Neutrophil (primary cell): ENCODE data around the gene FPGS.

Experiments used
- H3K27ac ChIP-seq: fragments of 200-600 bp; sonication (generic); 2 replicates; pipeline ENCODE4 v1.5.1; 2016; ENCODE audit warnings: mild to moderate bottlenecking, moderate library complexity
- H3K27me3 ChIP-seq: fragments of 200-600 bp; sonication (generic); 2 replicates; pipeline ENCODE4 v1.6.0; 2016; ENCODE audit warnings: mild to moderate bottlenecking
- H3K36me3 ChIP-seq: fragments of 200-600 bp; sonication (generic); 2 replicates; pipeline ENCODE4 v1.5.1; 2017
- H3K4me1 ChIP-seq, 2 experiments: fragments of 200-600 bp in 1 of 2; sonication (generic) in 1 of 2; 1 replicate in 1 of 2; 2 replicates in 1 of 2; pipeline versions ENCODE4 v1.5.1 to v1.6.1; 2013 to 2016; ENCODE audit warnings: low read depth in 1 of 2, low read length in 1 of 2, mild to moderate bottlenecking in 1 of 2, moderate library complexity in 1 of 2; ENCODE audit not compliant: control insufficient read depth in 1 of 2, insufficient read depth in 1 of 2
- H3K4me3 ChIP-seq, 2 experiments: fragments of 200-600 bp in 1 of 2; sonication (generic) in 1 of 2; 1 replicate in 1 of 2; 2 replicates in 1 of 2; pipeline ENCODE4 v1.5.1; 2013 to 2016; ENCODE audit warnings: low read depth in 1 of 2, low read length in 1 of 2, mild to moderate bottlenecking in 1 of 2, moderate library complexity in 1 of 2
- H3K9me3 ChIP-seq: fragments of 200-600 bp; sonication (generic); 2 replicates; pipeline ENCODE4 v1.5.1; 2016
- CTCF ChIP-seq: fragments of 200-600 bp; sonication (generic); IDR thresholded peaks from 2 replicates; pipeline ENCODE4 v1.5.1; 2016; ENCODE audit warnings: antibody characterized with exemption

FPGS gene

GRCh38 chr9:127802576-127803443, at the start of gene FPGS:
FPGS (plus strand) TSS chr9:127802882; CDS start chr9:127802925, 43 bp downstream.
- Histone ChIP-seq H3K4me1 (peaks cover 21% of the 10 kb centered on the region in 2 experiments), H3K27me3 (peaks cover 9% of the 10 kb centered on the region), H3K4me3 (peak within 1 kb of the TSS; percentile 66 to 86), H3K36me3 (no peaks in the 10 kb centered on the region), H3K27ac (peak within 1 kb of the TSS; percentile 48), H3K9me3 (no peaks in the 10 kb centered on the region)
- TF ChIP-seq CTCF: peak; percentile 23

- no peaks in the 10 kb centered on the region for H3K27me3 ChIP-seq
- peaks cover 89% of the 10 kb centered on the region for H3K36me3 ChIP-seq
Observed at GRCh38 chr9:127753148-127753547, 49.5 kb upstream of the FPGS start.

GRCh38 chr9:127753622-127754021, 49.1 kb upstream of the FPGS start:
- peaks cover 9% of the 10 kb centered on the region in 2 experiments for H3K4me1 ChIP-seq
- no peaks in the 10 kb centered on the region for H3K27me3 ChIP-seq
- H3K36me3 ChIP-seq: peaks cover 89% of the 10 kb centered on the region
- no peak overlapping the region for H3K4me3 ChIP-seq
- no peaks in the 10 kb centered on the region for H3K9me3 ChIP-seq
- no peak overlapping the region for H3K27ac ChIP-seq
- no peak for TF ChIP-seq CTCF

More at GRCh38 chr9:127753148-127753547, 49.5 kb upstream of the FPGS start:
- Histone ChIP-seq H3K4me1 (peaks cover 9% of the 10 kb centered on the region in 2 experiments), H3K4me3 (no peak overlapping the region), H3K27ac (no peak overlapping the region), H3K9me3 (no peaks in the 10 kb centered on the region)
- no peak for TF ChIP-seq CTCF

GRCh38 chr9:127754099-127755060, 48.3 kb upstream of the FPGS start:
- no peak for TF ChIP-seq CTCF
- Histone ChIP-seq H3K27me3 (no peaks in the 10 kb centered on the region), H3K9me3 (no peaks in the 10 kb centered on the region), H3K36me3 (peaks cover 89% of the 10 kb centered on the region), H3K4me1 (peaks cover 6% of the 10 kb centered on the region in 2 experiments), H3K27ac (no peak overlapping the region), H3K4me3 (no peak overlapping the region)
